GM18907 (cell line): Measurements from ENCODE around the gene PCDH9.
A peak's percentile ranks its signal among the peaks of the same experiment; 100 is the strongest.

Experiments
- ATAC-seq: cut with Tn5 transposase; IDR thresholded peaks from one replicate; pipeline ENCODE4 v1.9.1; 2021; ENCODE audit warnings: mild to moderate bottlenecking, moderate library complexity; ENCODE audit not compliant: unreplicated experiment

The PCDH9 gene

GRCh38 chr13:67048821-67049150 lies 181.3 kb downstream of the PCDH9 start:
- no peak for ATAC-seq

DNA sequence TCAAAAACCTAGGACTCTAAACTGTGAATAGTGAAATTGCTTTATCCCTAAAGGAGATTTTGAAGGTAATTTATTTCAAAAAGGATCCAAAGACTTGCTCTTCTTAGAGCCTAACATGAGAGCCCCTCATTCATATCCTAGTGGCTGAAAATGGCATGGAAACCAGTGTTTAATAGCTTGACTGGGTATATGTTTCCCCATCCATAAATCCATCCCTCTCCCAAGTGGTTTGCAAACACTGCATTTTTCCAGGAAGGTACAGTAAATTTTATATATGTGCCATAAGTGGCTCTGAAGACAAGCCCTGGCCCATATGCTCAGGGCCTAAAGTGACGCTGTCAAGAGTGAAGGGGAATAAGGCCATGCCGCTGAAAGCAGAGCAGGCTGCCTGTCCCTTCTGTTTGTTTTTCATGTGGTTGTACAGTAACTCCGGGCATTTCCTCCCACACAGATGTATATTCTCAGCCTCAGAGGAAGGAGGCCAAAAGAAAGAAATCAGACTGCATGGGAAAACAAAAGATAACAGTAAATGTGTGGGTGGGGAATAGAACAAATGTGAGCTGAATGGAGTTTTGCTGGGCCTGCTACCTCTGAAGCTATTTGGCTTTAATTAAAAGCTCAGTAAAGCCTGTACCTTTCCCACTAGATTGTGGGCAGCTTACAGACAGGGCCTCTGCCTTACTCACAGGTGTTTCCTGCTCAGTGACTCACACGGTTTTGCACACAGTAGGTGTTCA lies 181.9 kb downstream of the PCDH9 start:
- ATAC-seq = peak; percentile 96

DNA sequence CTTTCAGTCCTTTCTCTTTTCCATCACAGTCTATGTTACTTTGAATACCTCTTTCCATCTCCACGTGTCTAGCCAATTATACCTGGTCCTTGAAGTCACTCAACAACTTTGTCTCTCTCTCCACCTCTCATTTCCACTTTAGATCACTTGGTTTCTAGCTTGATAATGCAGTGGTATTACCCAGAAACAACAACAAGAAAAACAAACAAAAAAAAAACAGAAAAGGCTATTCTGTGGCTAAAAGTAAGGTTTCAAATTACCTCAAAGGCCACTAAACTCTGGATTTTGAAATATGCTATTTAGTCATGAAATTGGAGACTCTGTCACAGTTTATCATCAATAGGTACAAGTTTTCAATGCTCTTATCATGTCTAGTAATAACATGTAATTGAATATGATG lies 184.8 kb downstream of the PCDH9 start:
- ATAC-seq = no peak

- no peak for ATAC-seq
These were observed 186.2 kb downstream of the PCDH9 start for GRCh38 chr13:67043901-67044300.

GRCh38 chr13:67042556-67042955 lies 187.6 kb downstream of the PCDH9 start:
- no peak for ATAC-seq

GRCh38 chr13:67036699-67037457 lies 193.3 kb downstream of the PCDH9 start:
- no peak for ATAC-seq

DNA sequence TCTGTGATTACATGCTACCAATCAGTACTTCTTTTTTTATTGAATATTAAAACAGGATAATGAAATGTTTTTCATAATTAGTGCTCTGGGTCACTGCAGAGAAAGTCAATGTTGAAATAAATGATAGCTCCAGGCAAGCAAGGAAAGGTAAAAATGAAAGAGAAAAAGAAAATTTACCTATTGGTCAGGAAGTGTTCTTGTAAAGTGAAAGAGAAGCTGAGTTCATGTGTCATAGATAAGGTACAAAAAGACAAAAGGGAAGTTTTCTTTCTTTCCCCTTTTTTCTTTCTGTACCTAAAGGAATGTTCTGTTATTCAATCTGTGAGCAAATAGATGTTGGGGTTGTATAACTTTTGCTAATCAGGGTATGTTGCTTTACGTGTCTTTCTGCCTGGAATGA lies 197.0 kb downstream of the PCDH9 start:
- ATAC-seq = no peak

DNA sequence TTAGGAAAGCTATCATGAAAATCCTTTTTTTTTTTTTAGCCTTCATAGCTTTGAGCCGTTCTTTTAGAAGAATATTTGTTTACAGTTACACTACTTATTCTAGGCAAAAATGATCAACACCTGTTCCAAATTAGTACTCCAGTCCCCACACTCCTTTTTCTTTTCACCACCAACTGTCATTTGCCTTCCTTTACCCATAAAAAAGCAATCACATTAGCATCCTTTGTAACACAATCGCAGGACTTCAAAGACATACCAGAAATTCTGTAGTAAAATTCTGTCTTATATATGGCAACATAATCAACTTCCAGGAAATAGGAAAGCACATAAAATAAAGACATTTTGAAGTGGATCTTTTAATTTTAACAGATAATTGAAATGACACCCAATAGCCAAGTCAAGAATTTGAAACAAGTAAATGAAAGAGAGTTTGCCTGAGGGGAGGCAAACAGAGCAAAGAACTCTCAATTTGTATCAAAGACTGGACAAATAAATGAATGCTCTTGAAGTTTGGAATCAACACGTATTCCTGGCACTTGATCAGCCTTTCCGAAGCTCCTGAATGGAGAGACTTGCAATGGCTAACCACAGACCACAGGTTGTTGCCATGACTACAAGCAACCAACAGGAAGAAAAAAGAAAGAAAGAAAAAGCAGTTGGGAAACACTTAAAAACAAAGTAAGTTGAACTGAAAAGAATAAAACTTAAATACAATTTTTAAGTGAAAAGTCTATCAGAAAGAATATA lies 206.8 kb downstream of the PCDH9 start:
- no peak for ATAC-seq

DNA sequence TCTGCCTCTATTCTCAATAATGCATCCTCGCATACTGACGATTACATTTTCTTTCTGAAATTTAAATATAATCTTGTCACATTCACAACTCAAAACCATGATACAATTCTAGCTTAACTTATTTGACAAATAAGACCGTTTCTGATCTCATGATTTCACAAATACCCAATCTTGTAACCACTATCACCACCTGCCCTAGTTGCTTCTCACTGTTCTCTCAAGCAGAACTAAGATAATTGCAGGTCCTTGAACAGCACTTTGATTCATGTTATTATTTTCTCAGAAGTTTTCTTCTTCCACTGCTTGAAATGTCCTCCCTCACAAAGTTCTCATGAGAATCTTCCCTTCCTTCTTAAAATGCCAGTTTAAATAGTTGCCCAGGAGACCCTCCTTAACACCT lies 211.4 kb downstream of the PCDH9 start:
- ATAC-seq = no peak

GRCh38 chr13:67017276-67017675 lies 212.9 kb downstream of the PCDH9 start:
- ATAC-seq = no peak

GRCh38 chr13:67015976-67016600 lies 214.0 kb downstream of the PCDH9 start:
- no peak for ATAC-seq

GRCh38 chr13:67014399-67014798 lies 215.7 kb downstream of the PCDH9 start:
- no peak for ATAC-seq

DNA sequence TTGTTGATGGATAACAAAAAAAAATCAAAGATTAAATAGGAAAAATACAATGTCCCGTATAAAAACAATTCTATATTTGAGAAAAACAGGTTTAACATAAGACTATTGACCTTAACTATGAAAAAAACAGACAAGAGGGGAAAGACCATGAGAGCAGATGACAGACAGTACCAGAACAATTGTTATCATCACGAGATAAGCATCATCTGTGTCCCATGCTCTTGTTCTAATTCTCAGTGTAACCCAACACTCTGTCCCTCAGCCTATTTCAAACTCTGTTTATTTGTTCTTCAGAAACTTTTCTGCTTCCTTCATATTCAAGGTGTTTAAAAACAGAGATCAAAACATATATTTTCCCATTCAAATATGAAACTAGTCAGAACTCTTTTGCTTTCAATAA lies 216.4 kb downstream of the PCDH9 start:
- ATAC-seq = no peak

DNA sequence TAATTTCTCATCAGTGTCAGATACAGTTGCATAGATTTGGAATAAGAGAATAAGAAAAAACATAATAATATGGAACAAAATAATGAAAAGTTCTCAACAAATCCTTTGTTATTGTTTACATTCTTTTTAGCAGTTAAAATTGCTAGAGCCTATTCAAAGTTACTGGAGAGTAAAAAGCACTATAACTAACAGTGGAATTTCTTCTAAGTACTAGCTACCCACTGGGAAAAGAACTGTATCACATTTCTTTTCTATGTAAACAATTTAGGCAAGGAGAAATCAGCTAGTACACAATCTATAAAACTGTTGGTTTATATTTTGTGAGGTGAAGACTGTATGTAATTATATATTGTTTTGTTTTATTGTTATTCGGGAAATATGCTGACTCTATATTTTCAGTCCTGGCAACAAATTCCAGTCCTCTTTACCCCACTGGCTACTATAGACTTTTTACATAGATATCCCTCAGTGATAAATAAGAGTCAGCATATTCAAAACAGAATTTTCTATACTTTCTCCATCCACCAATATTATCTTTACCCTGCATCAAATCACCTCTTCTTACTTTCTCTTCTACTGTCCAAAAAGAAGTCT lies 222.0 kb downstream of the PCDH9 start:
- no peak for ATAC-seq

DNA sequence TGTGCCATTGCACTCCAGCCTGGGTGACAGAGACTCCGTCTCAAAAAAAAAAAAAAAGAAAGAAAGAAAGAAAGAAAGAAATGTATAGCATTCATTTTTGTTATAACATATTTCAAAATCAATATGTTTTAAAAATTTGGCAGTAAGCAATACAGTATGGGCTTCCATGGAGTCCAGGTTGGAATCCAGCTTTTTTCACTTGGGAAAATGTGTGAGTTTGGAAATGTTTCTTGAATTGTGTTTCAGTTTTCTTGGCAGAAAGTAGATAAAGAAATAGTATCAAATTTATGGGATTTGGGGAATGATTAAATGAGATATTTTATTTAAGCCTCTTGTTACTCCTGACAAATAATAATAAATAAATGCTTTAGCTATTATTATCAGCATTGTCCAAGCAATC lies 225.6 kb downstream of the PCDH9 start:
- no peak for ATAC-seq

DNA sequence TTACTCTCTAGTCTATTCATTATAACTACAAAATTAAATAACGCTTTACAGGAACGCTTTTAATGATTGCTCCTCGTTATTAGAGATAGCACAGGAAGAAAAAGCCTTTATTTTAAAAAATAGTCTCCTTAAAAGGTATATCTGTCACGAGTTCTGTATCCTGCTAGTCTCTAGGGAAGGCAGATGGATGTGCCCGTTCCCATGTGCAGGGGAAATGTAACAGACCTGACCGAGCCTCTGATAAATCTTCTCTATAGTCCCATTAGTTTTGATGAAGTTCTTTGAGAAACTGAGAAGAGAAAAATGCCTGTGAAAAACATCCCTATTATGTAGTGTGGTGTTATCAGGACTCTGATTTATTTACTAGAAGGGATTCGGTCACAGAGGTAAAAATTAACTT lies 226.4 kb downstream of the PCDH9 start:
- no peak for ATAC-seq

GRCh38 chr13:67001363-67001762 lies 228.8 kb downstream of the PCDH9 start:
- no peak for ATAC-seq

DNA sequence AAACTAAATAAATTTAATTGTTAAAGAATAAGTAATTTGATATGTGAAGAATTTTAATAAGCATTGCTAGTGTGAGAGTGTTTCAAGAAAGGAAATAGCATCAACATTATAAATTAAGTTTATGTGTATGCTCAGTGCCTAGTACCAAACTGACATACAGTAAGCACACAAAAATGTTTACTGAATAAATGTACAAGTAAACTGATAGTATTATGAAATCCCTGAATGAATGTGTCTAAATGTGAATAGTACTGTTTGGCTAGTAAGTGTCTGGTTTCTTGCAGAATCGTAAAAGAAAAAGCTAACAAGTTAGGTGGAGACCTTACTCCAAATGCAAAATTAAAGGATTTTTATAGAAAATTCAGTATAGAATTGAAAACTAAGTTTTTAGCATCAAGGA lies 233.6 kb downstream of the PCDH9 start:
- ATAC-seq = no peak

DNA sequence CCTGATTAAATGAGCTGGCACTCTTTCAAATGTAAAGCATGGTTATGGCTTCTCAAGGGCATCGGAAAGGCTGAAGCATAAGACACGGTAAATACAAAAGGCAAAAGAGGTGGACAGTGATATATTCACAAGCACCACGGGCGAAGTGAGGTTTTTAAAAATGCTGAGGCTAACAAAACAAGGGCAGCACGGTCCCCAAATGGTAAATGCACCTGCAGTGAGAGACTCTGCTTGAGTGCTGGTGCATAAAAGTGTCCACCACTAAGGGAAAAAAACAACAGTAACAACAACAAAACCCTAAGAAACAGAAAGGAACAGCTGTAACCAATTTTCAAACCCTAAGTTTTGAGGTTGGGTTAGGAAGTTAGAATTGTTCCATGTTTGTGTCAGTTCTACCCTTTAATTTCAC lies 234.9 kb downstream of the PCDH9 start:
- ATAC-seq = peak; percentile 84

- ATAC-seq = peak; percentile 74
These were observed 235.5 kb downstream of the PCDH9 start for GRCh38 chr13:66994517-66995202.
